Testis (tissue), 2 donors: ENCODE measurements around the gene ATG4B.

ENCODE experiments used
- CTCF ChIP-seq, 3 experiments: fragments of 450-650 bp in 2 of 3; fragments of 200-600 bp in 1 of 3; sonication (generic) in 1 of 3; IDR thresholded peaks; one replicate each; pipeline ENCODE4 v1.5.1; 2016 to 2019; ENCODE audit warnings: antibody characterized with exemption in 3 of 3, mild to moderate bottlenecking in 2 of 3, moderate library complexity in 1 of 3
- POLR2A ChIP-seq: fragments of 450-650 bp; IDR thresholded peaks from one replicate; pipeline ENCODE4 v1.6.1; 2017; ENCODE audit warnings: antibody characterized with exemption, mild to moderate bottlenecking, moderate library complexity

DNA sequence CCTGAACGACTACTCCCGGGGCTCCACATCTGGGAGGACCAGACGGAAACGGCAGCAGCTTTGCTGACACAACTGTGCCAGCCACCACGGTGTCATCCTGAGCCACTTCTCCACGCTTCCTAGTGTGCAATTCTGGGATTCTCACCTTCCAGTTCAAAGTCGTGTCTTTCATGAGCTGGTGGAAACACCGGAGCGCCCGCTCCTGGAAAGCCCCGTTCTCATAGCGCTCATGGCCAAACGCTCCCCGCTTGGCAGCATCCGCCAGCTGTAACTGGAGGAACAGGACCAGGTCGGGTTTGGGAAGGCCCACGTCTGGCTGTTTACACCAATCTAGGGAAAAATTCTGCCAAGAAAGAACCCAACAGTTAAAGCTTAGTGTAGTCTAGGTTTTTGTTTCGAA, 40.8 kb downstream of the ATG4B start:
- no peak for TF ChIP-seq POLR2A
- no peak for TF ChIP-seq CTCF (IDR thresholded peaks at IDR 0.05)
